ENCODE measurements around the gene PNMA8B. TPM values are rescaled to one million over a fixed set of nuclear protein-coding genes. Genes with fewer than 3 reads are reported as not detected.

PNMA8B gene
- total RNA-seq, 1 experiment from 2014 or later, result 1.5 TPM

GRCh38 chr19:46520616-46521015 is 24.9 kb upstream of the PNMA8B start:
- no peaks in the 10 kb centered on the region for H3K79me1 ChIP-seq (ENCODE audit: insufficient read depth, low read depth, low read length, poor library complexity, severe bottlenecking)
- Mint-ChIP-seq H3K36me3 (ENCODE audit: insufficient read depth in 1 of 3, low read depth in 3 of 3) (no peaks in the 10 kb centered on the region; a peak in 2 of 7 replicates), H3K4me3 (no peak overlapping the region), H3K9me3 (no peaks in the 10 kb centered on the region; a peak in 2 of 5 replicates), H3K27ac (no peak overlapping the region), H3K4me1 (peaks cover 2 to 3% of the 10 kb centered on the region in 2 experiments; a peak in 2 of 4 replicates), H3K27me3 (ENCODE audit: low read depth) (peaks cover 3% of the 10 kb centered on the region)
- H3K4ac ChIP-seq (ENCODE audit: low read depth, low read length), result no peak overlapping the region
- H3T11ph ChIP-seq (ENCODE audit: low read length), result no peak overlapping the region
- H3K14ac ChIP-seq (ENCODE audit: insufficient read depth, low read length), result no peak overlapping the region
- TF ChIP-seq CTCF (conservative IDR thresholded peaks at IDR 0.05), result no peak
- H2BK15ac ChIP-seq (ENCODE audit: low read depth, low read length), result no peak overlapping the region
- no peak overlapping the region for H2BK12ac ChIP-seq (ENCODE audit: insufficient read length, low read depth, low read length)
- H4K8ac ChIP-seq (replicated peaks; ENCODE audit: insufficient read length, low read depth, low read length), result no peak overlapping the region
- no peak overlapping the region for H2BK5ac ChIP-seq (ENCODE audit: insufficient read length, low read length)
- H3K9ac ChIP-seq (ENCODE audit: extremely low read depth, insufficient read length, low read length), result no peak overlapping the region
- no peak overlapping the region for H3K56ac ChIP-seq (ENCODE audit: insufficient read length, low read depth, low read length)
- H2BK120ac ChIP-seq (ENCODE audit: low read depth, low read length, poor library complexity, severe bottlenecking), result no peak overlapping the region
- no peaks in the 10 kb centered on the region for H3K4me1 ChIP-seq (ENCODE audit: insufficient read depth, low read length)
- H3K4me2 ChIP-seq (ENCODE audit: insufficient read depth, insufficient read length, low read length), result no peak overlapping the region
- no peak overlapping the region for H3K27ac ChIP-seq (ENCODE audit: insufficient read length, low read depth, low read length)
- no peak overlapping the region for H2BK20ac ChIP-seq (ENCODE audit: low read depth, low read length, poor library complexity, severe bottlenecking)
- DNase-seq, result peak; percentile 51
- WGBS (ENCODE audit: extremely low coverage, insufficient read length, low lambda C conversion rate), result no CpG with 5 or more reads among the region's 6 CpGs
- H2AFZ ChIP-seq (ENCODE audit: low read length), result no peak overlapping the region
- no peaks in the 10 kb centered on the region for H3K9me3 ChIP-seq (ENCODE audit: control insufficient read depth, low read depth, low read length)
- H3K23ac ChIP-seq (ENCODE audit: insufficient read length, low read depth, low read length), result no peak overlapping the region
- no peak overlapping the region for H2AK5ac ChIP-seq (ENCODE audit: insufficient read length, low read length)
- H4K91ac ChIP-seq (ENCODE audit: insufficient read length, low read depth, low read length), result no peak overlapping the region
- no peaks in the 10 kb centered on the region for H3K23me2 ChIP-seq (ENCODE audit: insufficient read length, low read depth, low read length, poor library complexity, severe bottlenecking)
- no peaks in the 10 kb centered on the region for H4K20me1 ChIP-seq (ENCODE audit: control insufficient read depth, insufficient read depth, insufficient read length)
- H3K79me2 ChIP-seq (ENCODE audit: insufficient read depth, low read length), result no peaks in the 10 kb centered on the region
- H4K5ac ChIP-seq (ENCODE audit: insufficient read length, low read depth, low read length), result no peak overlapping the region
- H3K27me3 ChIP-seq (ENCODE audit: insufficient read depth, low read length), result no peaks in the 10 kb centered on the region
- no peak overlapping the region for H3K18ac ChIP-seq (ENCODE audit: insufficient read length, low read depth, low read length)
